ENCODE data around the gene NRP2. TPM values are rescaled to one million over a fixed set of nuclear protein-coding genes. Genes with fewer than 3 reads are reported as not detected.

Gene NRP2
- total RNA-seq, 1 experiment from 2014 or later: 18.3 TPM

- Histone ChIP-seq H3K4me2 (ENCODE audit: low read length) (no peak overlapping the region), H3K9me2 (replicated peaks; ENCODE audit: low read length) (no peaks in the 10 kb centered on the region), H3K27ac (ENCODE audit: low read length) (0 out of 2 replicates have a peak overlapping the region, but pooled peaks have one; percentile 16), H3K36me3 (ENCODE audit: low read depth, low read length) (no peaks in the 10 kb centered on the region), H3K4me3 (ENCODE audit: low read length) (no peak overlapping the region), H3K9me3 (ENCODE audit: low read length) (no peaks in the 10 kb centered on the region), H2AFZ (ENCODE audit: low read length) (no peak overlapping the region), H3K9ac (ENCODE audit: low read length) (no peak overlapping the region), H3K27me3 (ENCODE audit: low read length) (no peaks in the 10 kb centered on the region), H3F3A (ENCODE audit: low read length, unreplicated experiment) (no peaks in the 10 kb centered on the region), H3K4me1 (ENCODE audit: insufficient read depth, low read length) (peaks cover 16% of the 10 kb centered on the region), H4K20me1 (ENCODE audit: low read length) (no peaks in the 10 kb centered on the region), H3K79me2 (ENCODE audit: low read length) (no peaks in the 10 kb centered on the region)
- no TSS peak for BruUV-seq (replicated peaks)
- TF ChIP-seq EZH2phosphoT487 (IDR thresholded peaks at IDR 0.05; ENCODE audit: borderline replicate concordance, low read length) (no peak), EZH2 (IDR thresholded peaks at IDR 0.05; ENCODE audit: low read length, unreplicated experiment) (no peak), CTCF (conservative IDR thresholded peaks at IDR 0.05; ENCODE audit: low read depth, low read length) (no peak)
- DNase-seq (no peak), ATAC-seq (no peak)
- CTCF ChIA-PET: no interaction called here
- POLR2A ChIA-PET (ENCODE audit: unreplicated experiment): no interaction called here
- intact Hi-C loops (cut with micrococcal nuclease): no loop called here
These were observed 31.4 kb upstream of the NRP2 start for GRCh38 chr2:205650931-205651330.

GRCh38 chr2:205651719-205652118, 30.6 kb upstream of the NRP2 start:
- peaks cover 16% of the 10 kb centered on the region for H3K4me1 ChIP-seq (ENCODE audit: insufficient read depth, low read length)
- no peak overlapping the region for H3K9ac ChIP-seq (ENCODE audit: low read length)
- no peak for ATAC-seq
- H3K4me2 ChIP-seq (ENCODE audit: low read length): no peak overlapping the region
- H3F3A ChIP-seq (ENCODE audit: low read length, unreplicated experiment): no peaks in the 10 kb centered on the region
- H3K9me3 ChIP-seq (ENCODE audit: low read length): no peaks in the 10 kb centered on the region
- no peaks in the 10 kb centered on the region for H3K79me2 ChIP-seq (ENCODE audit: low read length)
- H3K9me2 ChIP-seq (replicated peaks; ENCODE audit: low read length): no peaks in the 10 kb centered on the region
- H3K27ac ChIP-seq (ENCODE audit: low read length): no peak overlapping the region
- H2AFZ ChIP-seq (ENCODE audit: low read length): no peak overlapping the region
- H3K4me3 ChIP-seq (ENCODE audit: low read length): no peak overlapping the region
- H4K20me1 ChIP-seq (ENCODE audit: low read length): no peaks in the 10 kb centered on the region
- DNase-seq: no peak
- TF ChIP-seq EZH2phosphoT487 (IDR thresholded peaks at IDR 0.05; ENCODE audit: borderline replicate concordance, low read length): no peak
- no peak for TF ChIP-seq CTCF (conservative IDR thresholded peaks at IDR 0.05; ENCODE audit: low read depth, low read length)
- no peak for TF ChIP-seq EZH2 (IDR thresholded peaks at IDR 0.05; ENCODE audit: low read length, unreplicated experiment)
- ChIA-PET POLR2A (ENCODE audit: unreplicated experiment) (no interaction called here), CTCF (no interaction called here)
- no TSS peak for BruUV-seq (replicated peaks)
- intact Hi-C loops (cut with micrococcal nuclease): no loop called here
- H3K36me3 ChIP-seq (ENCODE audit: low read depth, low read length): no peaks in the 10 kb centered on the region
- no peaks in the 10 kb centered on the region for H3K27me3 ChIP-seq (ENCODE audit: low read length)

- Histone ChIP-seq H4K20me1 (ENCODE audit: low read length) (no peaks in the 10 kb centered on the region), H3K27ac (ENCODE audit: low read length) (no peak overlapping the region), H3K79me2 (ENCODE audit: low read length) (no peaks in the 10 kb centered on the region), H3K4me3 (ENCODE audit: low read length) (no peak overlapping the region), H3K4me1 (ENCODE audit: insufficient read depth, low read length) (peaks cover 14% of the 10 kb centered on the region), H2AFZ (ENCODE audit: low read length) (no peak overlapping the region), H3K4me2 (ENCODE audit: low read length) (no peak overlapping the region), H3K27me3 (ENCODE audit: low read length) (no peaks in the 10 kb centered on the region), H3K9me3 (ENCODE audit: low read length) (no peaks in the 10 kb centered on the region), H3F3A (ENCODE audit: low read length, unreplicated experiment) (no peaks in the 10 kb centered on the region), H3K9me2 (replicated peaks; ENCODE audit: low read length) (no peaks in the 10 kb centered on the region), H3K9ac (ENCODE audit: low read length) (no peak overlapping the region), H3K36me3 (ENCODE audit: low read depth, low read length) (no peaks in the 10 kb centered on the region)
- peak; percentile 30; the same call in 1 of the 2 replicates for ATAC-seq
- BruUV-seq (replicated peaks): no TSS peak
- peak; percentile 57 for DNase-seq
- CTCF ChIA-PET: no interaction called here
- TF ChIP-seq CTCF (conservative IDR thresholded peaks at IDR 0.05; ENCODE audit: low read depth, low read length) (no peak), EZH2 (IDR thresholded peaks at IDR 0.05; ENCODE audit: low read length, unreplicated experiment) (no peak), EZH2phosphoT487 (IDR thresholded peaks at IDR 0.05; ENCODE audit: borderline replicate concordance, low read length) (no peak)
- intact Hi-C loops (cut with micrococcal nuclease): no loop called here
- POLR2A ChIA-PET (ENCODE audit: unreplicated experiment): no interaction called here
These were observed 27.3 kb upstream of the NRP2 start for GRCh38 chr2:205654878-205655605.
